ENCODE results near the gene NUP88.

NUP88 gene

GRCh38 chr17:5380491-5381135 lies 38.8 kb downstream of the NUP88 start:
- 94% methylated on average over 7 of the region's 7 CpGs for WGBS
- Histone ChIP-seq H3K9ac (ENCODE audit: low read depth, low read length) (no peak overlapping the region), H3K27me3 (ENCODE audit: insufficient read depth, low read length) (no peaks in the 10 kb centered on the region), H3K9me3 (ENCODE audit: insufficient read depth, low read depth, low read length) (no peaks in the 10 kb centered on the region), H3K4me3 (ENCODE audit: low read length) (no peak overlapping the region), H3K4me1 (ENCODE audit: insufficient read depth, low read length) (no peaks in the 10 kb centered on the region), H3K27ac (ENCODE audit: low read depth, low read length) (no peak overlapping the region), H3K36me3 (ENCODE audit: insufficient read depth, low read length) (peaks cover 98% of the 10 kb centered on the region)

- WGBS, result 88% methylated on average over 11 of the region's 11 CpGs
- Histone ChIP-seq H3K27ac (ENCODE audit: low read depth, low read length) (no peak overlapping the region), H3K9me3 (ENCODE audit: insufficient read depth, low read depth, low read length) (no peaks in the 10 kb centered on the region), H3K4me1 (ENCODE audit: insufficient read depth, low read length) (no peaks in the 10 kb centered on the region; the same call in 1 of the 2 replicates), H3K36me3 (ENCODE audit: insufficient read depth, low read length) (peaks cover 95% of the 10 kb centered on the region), H3K9ac (ENCODE audit: low read depth, low read length) (no peak overlapping the region), H3K4me3 (ENCODE audit: low read length) (no peak overlapping the region), H3K27me3 (ENCODE audit: insufficient read depth, low read length) (no peaks in the 10 kb centered on the region)
These were observed 39.9 kb downstream of the NUP88 start for GRCh38 chr17:5379351-5380107.

- Histone ChIP-seq H3K9me3 (ENCODE audit: insufficient read depth, low read depth, low read length) (no peaks in the 10 kb centered on the region), H3K4me1 (ENCODE audit: insufficient read depth, low read length) (no peaks in the 10 kb centered on the region; the same call in 1 of the 2 replicates), H3K9ac (ENCODE audit: low read depth, low read length) (no peak overlapping the region), H3K36me3 (ENCODE audit: insufficient read depth, low read length) (peaks cover 93% of the 10 kb centered on the region), H3K27ac (ENCODE audit: low read depth, low read length) (no peak overlapping the region), H3K4me3 (ENCODE audit: low read length) (no peak overlapping the region), H3K27me3 (ENCODE audit: insufficient read depth, low read length) (no peaks in the 10 kb centered on the region)
- 95% methylated on average over 3 of the region's 3 CpGs for WGBS
These were observed 40.8 kb downstream of the NUP88 start for GRCh38 chr17:5378566-5379207.

GRCh38 chr17:5373112-5373511 lies 46.4 kb downstream of the NUP88 start:
- 97% methylated on average over 6 of the region's 6 CpGs for WGBS
- Histone ChIP-seq H3K9me3 (ENCODE audit: insufficient read depth, low read depth, low read length) (no peaks in the 10 kb centered on the region), H3K36me3 (ENCODE audit: insufficient read depth, low read length) (peaks cover 82% of the 10 kb centered on the region), H3K27ac (ENCODE audit: low read depth, low read length) (no peak overlapping the region), H3K4me3 (ENCODE audit: low read length) (no peak overlapping the region), H3K27me3 (ENCODE audit: insufficient read depth, low read length) (no peaks in the 10 kb centered on the region), H3K9ac (ENCODE audit: low read depth, low read length) (no peak overlapping the region), H3K4me1 (ENCODE audit: insufficient read depth, low read length) (no peaks in the 10 kb centered on the region; the same call in 1 of the 2 replicates)

- no peaks in the 10 kb centered on the region; the same call in 1 of the 2 replicates for H3K4me1 ChIP-seq (ENCODE audit: insufficient read depth, low read length)
- no peaks in the 10 kb centered on the region for H3K27me3 ChIP-seq (ENCODE audit: insufficient read depth, low read length)
- no peak overlapping the region for H3K27ac ChIP-seq (ENCODE audit: low read depth, low read length)
- H3K4me3 ChIP-seq (ENCODE audit: low read length), result no peak overlapping the region
- no peak overlapping the region for H3K9ac ChIP-seq (ENCODE audit: low read depth, low read length)
- peaks cover 73% of the 10 kb centered on the region for H3K36me3 ChIP-seq (ENCODE audit: insufficient read depth, low read length)
- 88% methylated on average over 3 of the region's 4 CpGs for WGBS
- H3K9me3 ChIP-seq (ENCODE audit: insufficient read depth, low read depth, low read length), result no peaks in the 10 kb centered on the region
These were observed 49.1 kb downstream of the NUP88 start for GRCh38 chr17:5370411-5370810.

- 82% methylated on average over 6 of the region's 6 CpGs for WGBS
- H3K36me3 ChIP-seq (ENCODE audit: insufficient read depth, low read length), result peaks cover 74% of the 10 kb centered on the region
- no peaks in the 10 kb centered on the region for H3K27me3 ChIP-seq (ENCODE audit: insufficient read depth, low read length)
- no peak overlapping the region for H3K27ac ChIP-seq (ENCODE audit: low read depth, low read length)
- no peaks in the 10 kb centered on the region for H3K9me3 ChIP-seq (ENCODE audit: insufficient read depth, low read depth, low read length)
- H3K4me3 ChIP-seq (ENCODE audit: low read length), result no peak overlapping the region
- H3K9ac ChIP-seq (ENCODE audit: low read depth, low read length), result no peak overlapping the region
- peaks cover 6% of the 10 kb centered on the region for H3K4me1 ChIP-seq (ENCODE audit: insufficient read depth, low read length)
These were observed 53.6 kb downstream of the NUP88 start for GRCh38 chr17:5365831-5366230.

GRCh38 chr17:5364696-5365095 lies 54.8 kb downstream of the NUP88 start:
- H3K9me3 ChIP-seq (ENCODE audit: insufficient read depth, low read depth, low read length), result no peaks in the 10 kb centered on the region
- H3K9ac ChIP-seq (ENCODE audit: low read depth, low read length), result no peak overlapping the region
- H3K36me3 ChIP-seq (ENCODE audit: insufficient read depth, low read length), result peaks cover 73% of the 10 kb centered on the region
- H3K4me3 ChIP-seq (ENCODE audit: low read length), result no peak overlapping the region
- H3K4me1 ChIP-seq (ENCODE audit: insufficient read depth, low read length), result peaks cover 6% of the 10 kb centered on the region
- H3K27me3 ChIP-seq (ENCODE audit: insufficient read depth, low read length), result no peaks in the 10 kb centered on the region
- no peak overlapping the region for H3K27ac ChIP-seq (ENCODE audit: low read depth, low read length)

GRCh38 chr17:5364156-5364555 lies 55.3 kb downstream of the NUP88 start:
- Histone ChIP-seq H3K9ac (ENCODE audit: low read depth, low read length) (no peak overlapping the region), H3K27me3 (ENCODE audit: insufficient read depth, low read length) (no peaks in the 10 kb centered on the region), H3K36me3 (ENCODE audit: insufficient read depth, low read length) (peaks cover 74% of the 10 kb centered on the region), H3K4me3 (ENCODE audit: low read length) (no peak overlapping the region), H3K4me1 (ENCODE audit: insufficient read depth, low read length) (peaks cover 6% of the 10 kb centered on the region), H3K27ac (ENCODE audit: low read depth, low read length) (no peak overlapping the region), H3K9me3 (ENCODE audit: insufficient read depth, low read depth, low read length) (no peaks in the 10 kb centered on the region)
- 93% methylated on average over 6 of the region's 6 CpGs for WGBS

- Histone ChIP-seq H3K4me1 (ENCODE audit: insufficient read depth, low read length) (peaks cover 6% of the 10 kb centered on the region), H3K9ac (ENCODE audit: low read depth, low read length) (no peak overlapping the region; the same call in 1 of the 2 replicates), H3K36me3 (ENCODE audit: insufficient read depth, low read length) (peaks cover 74% of the 10 kb centered on the region), H3K27me3 (ENCODE audit: insufficient read depth, low read length) (no peaks in the 10 kb centered on the region), H3K4me3 (ENCODE audit: low read length) (no peak overlapping the region), H3K9me3 (ENCODE audit: insufficient read depth, low read depth, low read length) (no peaks in the 10 kb centered on the region), H3K27ac (ENCODE audit: low read depth, low read length) (peak overlapping the region; percentile 64; the same call in 1 of the 2 replicates)
- 84% methylated on average over 6 of the region's 7 CpGs for WGBS
These were observed 57.2 kb downstream of the NUP88 start for GRCh38 chr17:5362162-5362811.

GRCh38 chr17:5361426-5361825 lies 58.0 kb downstream of the NUP88 start:
- WGBS, result 82% methylated on average over 9 of the region's 9 CpGs
- Histone ChIP-seq H3K9ac (ENCODE audit: low read depth, low read length) (peak overlapping the region; percentile 6; the same call in 1 of the 2 replicates), H3K27ac (ENCODE audit: low read depth, low read length) (peak overlapping the region; percentile 64; the same call in 1 of the 2 replicates), H3K9me3 (ENCODE audit: insufficient read depth, low read depth, low read length) (no peaks in the 10 kb centered on the region), H3K4me3 (ENCODE audit: low read length) (no peak overlapping the region), H3K4me1 (ENCODE audit: insufficient read depth, low read length) (peaks cover 6% of the 10 kb centered on the region), H3K27me3 (ENCODE audit: insufficient read depth, low read length) (no peaks in the 10 kb centered on the region), H3K36me3 (ENCODE audit: insufficient read depth, low read length) (peaks cover 75% of the 10 kb centered on the region)
